GM19324 (cell line): Measurements from ENCODE around the gene DOCK2.

Experiments used
- ATAC-seq: cut with Tn5 transposase; IDR thresholded peaks from one replicate; pipeline ENCODE4 v1.9.1; 2021; ENCODE audit warnings: mild to moderate bottlenecking, moderate library complexity; ENCODE audit not compliant: unreplicated experiment, low FRiP score

The DOCK2 gene

GRCh38 chr5:170104710-170105109, 467.6 kb downstream of the DOCK2 start:
- no peak for ATAC-seq

- ATAC-seq, result no peak
These were observed 468.9 kb downstream of the DOCK2 start, which contains the start of gene FOXI1 for GRCh38 chr5:170105642-170106611. TSS of gene FOXI1 (plus strand) at chr5:170105897. CDS start at chr5:170105958, 61 bp downstream.

GRCh38 chr5:170107674-170108073, 470.6 kb downstream of the DOCK2 start:
- ATAC-seq, result no peak

GRCh38 chr5:170108266-170108785, 471.3 kb downstream of the DOCK2 start:
- no peak for ATAC-seq

DNA sequence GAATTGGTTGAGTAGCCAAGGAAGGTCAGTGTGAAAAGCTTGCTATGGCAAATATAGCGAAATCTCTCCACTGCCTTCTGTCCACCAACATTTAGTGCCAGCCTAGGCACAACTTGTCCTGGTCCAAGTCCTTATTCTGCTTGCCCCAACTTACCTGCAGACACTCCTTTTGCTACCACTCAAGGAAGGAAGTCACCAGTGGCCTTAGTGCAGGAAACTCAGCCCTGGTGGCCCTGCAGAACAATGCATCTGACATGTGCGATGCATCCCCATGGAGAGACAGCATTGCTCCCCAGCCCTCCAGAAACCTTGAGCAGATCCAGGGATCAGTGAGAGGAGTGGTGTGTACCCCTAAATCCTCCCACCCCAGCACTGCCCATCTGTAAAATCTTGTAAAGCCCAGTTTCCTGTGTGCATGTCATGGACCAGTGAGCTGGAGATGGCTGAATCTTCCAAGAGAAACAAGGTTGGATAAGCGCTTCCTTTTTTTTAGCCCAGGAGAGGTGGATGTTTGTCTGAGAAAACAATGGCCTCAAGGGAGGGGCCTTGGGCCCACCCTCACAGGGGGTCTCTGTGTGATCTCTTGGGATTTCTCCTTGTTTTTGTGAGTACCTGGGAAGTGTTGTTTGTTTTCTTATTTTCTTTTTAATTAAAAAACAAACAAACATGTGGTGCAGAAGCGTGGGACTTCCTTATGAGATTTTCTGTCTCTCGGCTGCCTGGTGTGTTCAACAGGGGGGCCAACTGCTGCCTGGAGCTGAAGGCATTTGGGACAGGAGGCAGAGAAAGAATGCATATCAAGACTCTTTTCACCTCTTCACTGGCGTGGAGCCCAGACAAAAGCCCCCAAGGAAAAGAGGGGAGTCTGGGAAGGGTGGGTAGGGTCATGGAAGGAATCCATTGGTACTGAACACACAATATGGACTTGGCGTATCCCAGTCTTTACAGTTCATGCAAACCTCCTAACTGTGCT, 472.3 kb downstream of the DOCK2 start:
- ATAC-seq, result no peak

DNA sequence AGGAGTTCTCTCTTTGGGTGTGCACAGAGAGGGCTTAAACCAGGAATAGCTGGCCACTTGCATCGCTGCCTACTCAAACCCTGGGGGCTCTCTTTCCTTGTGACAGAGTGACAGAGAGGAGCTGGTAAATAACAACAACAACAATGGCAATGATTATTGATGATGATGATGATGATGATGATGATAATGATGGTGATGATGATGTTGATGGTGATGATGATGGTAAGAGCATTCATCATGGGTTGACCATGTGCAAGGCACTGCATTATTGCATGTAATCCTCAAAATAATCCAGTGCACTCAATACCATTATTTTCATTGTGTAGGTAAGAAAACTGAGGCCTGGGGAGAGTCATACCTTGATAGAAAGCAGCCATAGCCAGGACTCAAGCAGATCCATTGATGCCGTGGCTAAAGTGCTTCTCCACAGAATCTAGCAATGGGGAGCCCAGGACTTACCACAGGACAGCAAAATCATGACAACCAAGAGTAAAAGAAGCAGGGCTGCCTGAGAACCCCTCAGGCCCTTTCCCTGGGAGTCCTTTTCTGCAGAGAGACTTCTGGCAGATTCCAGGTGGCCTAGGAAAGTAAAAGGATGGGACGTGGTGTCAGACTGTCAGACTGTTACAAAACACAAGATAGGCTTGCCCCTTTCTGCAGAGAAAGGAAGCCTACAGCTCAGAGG, 473.5 kb downstream of the DOCK2 start:
- ATAC-seq, result no peak

DNA sequence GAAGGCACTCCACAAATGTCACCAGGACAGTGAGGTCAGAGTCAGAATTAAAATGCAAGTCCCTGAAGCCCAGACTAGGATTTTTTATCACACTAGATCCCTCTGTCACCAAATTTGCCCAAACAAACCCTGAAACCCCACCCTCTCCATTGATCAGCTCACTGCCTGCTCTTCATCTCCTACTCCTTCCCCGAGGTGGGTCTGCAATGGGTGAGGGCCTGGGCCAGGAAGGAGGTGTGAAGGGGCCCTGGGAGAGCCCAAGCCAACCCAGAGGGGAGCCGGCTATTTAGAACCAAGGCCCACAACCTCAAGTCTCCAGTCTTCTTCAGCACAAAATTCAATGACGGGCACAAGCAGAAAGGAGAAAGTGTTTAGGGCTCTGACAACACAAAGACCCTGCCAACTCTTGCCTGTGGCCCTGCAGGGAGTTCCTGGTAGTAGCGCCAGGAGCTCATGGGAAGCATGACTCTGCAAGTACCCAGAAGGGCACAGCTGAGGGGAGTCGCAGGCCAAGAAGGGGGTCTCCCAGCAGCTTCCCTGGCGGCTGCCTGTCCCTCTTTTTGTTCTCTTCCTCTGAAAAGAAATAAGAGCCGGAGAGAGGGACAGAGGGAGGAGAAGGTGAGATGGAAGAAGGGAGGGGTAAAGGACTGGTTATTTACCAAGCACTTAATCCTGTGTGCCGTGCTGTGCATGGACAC, 474.2 kb downstream of the DOCK2 start:
- ATAC-seq, result no peak

- ATAC-seq, result no peak
These were observed 475.9 kb downstream of the DOCK2 start for GRCh38 chr5:170112876-170113521.

GRCh38 chr5:170113522-170113900, 476.4 kb downstream of the DOCK2 start:
- ATAC-seq, result no peak

- no peak for ATAC-seq
These were observed 477.2 kb downstream of the DOCK2 start for GRCh38 chr5:170114271-170114670.

GRCh38 chr5:170115925-170116324, 478.9 kb downstream of the DOCK2 start:
- ATAC-seq, result no peak

GRCh38 chr5:170117736-170118135, 480.7 kb downstream of the DOCK2 start:
- no peak for ATAC-seq

DNA sequence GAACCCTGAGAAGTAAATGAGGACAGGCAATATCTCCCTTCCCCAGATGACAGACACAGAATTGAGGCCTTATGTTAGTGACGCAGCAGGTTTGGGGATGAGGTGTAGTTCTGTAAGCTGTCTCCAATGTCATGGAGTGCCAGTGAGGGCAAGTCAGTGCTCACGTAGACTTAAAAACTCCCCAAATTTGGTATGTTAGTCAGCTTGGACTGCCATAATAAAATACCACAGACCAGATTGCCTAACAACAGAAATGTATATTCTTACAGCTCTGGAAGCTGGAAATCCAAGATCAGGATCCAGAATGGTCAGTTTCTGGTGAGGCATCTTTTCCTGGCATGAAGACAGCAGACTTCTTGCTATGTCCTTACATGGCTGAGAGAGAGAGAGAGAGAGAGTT, 483.5 kb downstream of the DOCK2 start:
- ATAC-seq, result no peak

GRCh38 chr5:170121321-170121720, 484.2 kb downstream of the DOCK2 start:
- ATAC-seq, result no peak

DNA sequence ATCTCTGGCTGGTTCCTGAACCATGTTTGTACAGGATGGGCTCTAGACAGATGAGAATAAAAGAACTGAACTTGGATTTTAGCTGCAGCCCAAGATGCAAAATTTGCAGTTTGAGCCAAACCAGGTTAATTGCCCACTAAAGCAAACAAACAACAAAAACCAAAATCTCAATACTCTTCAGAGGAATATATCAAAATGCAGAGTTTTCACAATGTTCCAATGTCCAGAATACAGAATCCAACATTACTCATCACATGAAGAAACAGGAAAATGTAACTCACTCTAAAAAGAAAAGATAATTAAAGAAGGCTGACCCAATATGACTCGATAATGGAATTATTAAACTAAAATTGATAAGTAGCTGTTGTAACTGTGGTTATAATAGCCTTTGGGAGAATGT, 489.0 kb downstream of the DOCK2 start:
- ATAC-seq, result no peak

- no peak for ATAC-seq
These were observed 489.6 kb downstream of the DOCK2 start for GRCh38 chr5:170126626-170127025.

DNA sequence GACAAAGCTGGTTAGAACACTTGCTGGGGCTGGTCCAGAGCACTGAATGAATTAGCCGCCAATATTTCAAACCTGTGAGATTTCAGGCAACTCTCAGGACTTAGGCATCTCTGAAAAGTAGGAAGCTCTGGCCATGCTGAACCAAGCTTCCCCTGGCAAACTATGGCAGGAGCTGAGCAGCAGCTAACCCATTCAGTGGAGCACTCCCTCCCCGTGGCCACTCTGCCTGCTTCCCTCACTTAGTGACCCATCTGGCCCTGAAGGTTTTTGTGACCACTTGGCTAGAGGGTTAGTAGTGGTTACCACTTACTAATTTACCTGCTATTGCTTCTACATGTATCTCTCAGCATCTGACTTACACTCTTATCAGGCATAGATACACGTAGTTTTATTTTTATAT, 494.2 kb downstream of the DOCK2 start:
- no peak for ATAC-seq

- ATAC-seq, result no peak
These were observed 495.3 kb downstream of the DOCK2 start for GRCh38 chr5:170132269-170132975.
